IPS-18c (cell line): ENCODE data around the gene MSN.

Experiments used
- H3K4me3 ChIP-seq: 2 replicates; pipeline ENCODE4 v1.7.0; 2013; ENCODE audit warnings: low read depth, mild to moderate bottlenecking, low read length, moderate library complexity; ENCODE audit not compliant: insufficient read depth
- H3K9me3 ChIP-seq: one replicate; pipeline ENCODE4 v1.6.1; 2013; ENCODE audit warnings: mild to moderate bottlenecking, low read length, moderate library complexity; ENCODE audit not compliant: control insufficient read depth, insufficient read depth

The MSN gene

DNA sequence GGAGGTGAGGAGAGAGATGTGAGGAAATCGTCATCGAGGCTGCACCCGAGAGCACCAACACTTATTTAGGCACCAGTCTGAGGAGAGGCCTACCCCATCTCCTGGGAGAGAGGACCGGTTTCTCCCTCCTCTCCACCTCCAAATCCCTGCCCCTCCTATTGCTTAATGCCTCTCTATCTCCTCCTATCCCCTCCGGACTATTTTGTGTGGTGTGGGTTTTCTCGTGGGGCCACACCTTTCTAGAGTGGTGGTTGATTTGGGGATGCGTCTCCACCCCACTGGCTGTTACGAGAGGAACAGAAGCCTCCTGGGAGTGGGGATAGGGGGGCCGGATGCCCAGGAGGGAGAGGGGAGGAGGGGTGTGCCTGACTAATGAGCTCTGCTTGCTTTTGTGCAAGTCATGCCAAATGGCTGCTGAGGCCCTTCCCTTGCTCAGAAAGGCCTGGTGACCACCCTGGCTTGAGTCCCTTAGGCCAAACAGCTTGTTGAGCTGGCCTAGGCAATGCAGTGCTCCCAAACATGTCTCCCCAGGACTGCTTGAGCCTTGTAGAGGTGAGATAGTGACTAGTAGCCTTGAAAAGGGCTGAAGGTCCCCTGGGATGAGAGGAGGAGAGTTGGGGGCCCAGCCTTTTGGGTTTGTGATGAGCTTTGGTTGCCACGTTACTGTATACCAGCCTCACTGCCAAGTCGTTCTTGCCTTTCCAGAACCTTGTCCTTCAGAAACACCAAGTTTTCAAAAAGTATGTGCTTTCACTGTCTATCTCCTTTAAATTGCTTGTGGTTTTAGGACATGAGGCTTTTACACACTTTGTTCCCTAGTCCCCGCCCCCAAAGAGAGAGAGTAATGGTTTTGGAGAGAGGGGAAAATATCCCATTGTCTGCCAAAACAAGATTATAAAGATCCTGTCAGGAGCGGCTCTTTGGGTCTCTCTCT, 1.2 kb downstream of the MSN start:
- H3K9me3 ChIP-seq: peaks cover 18% of the 10 kb centered on the region
- peak overlapping the region; percentile 63 for H3K4me3 ChIP-seq

DNA sequence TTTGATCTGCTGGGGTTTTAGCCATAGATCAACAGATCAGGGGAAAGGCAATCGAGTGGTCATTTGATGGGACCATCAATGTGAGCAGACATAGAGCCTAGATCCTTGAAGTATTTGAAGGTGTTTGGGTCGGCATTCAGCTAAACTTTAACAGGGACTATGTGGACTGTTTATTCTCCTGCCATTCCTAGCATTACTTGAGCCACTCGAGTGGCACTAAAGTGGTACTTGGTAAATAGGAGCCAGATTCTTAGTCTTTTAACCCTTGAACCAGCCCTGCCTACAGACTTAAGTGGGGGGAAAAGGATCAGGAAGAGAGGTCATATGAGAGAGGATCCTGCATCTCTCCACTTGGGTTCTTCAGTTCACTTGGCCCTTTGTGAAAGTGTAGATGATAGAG, 3.8 kb downstream of the MSN start:
- Histone ChIP-seq H3K4me3 (no peak overlapping the region), H3K9me3 (peaks cover 14% of the 10 kb centered on the region)

DNA sequence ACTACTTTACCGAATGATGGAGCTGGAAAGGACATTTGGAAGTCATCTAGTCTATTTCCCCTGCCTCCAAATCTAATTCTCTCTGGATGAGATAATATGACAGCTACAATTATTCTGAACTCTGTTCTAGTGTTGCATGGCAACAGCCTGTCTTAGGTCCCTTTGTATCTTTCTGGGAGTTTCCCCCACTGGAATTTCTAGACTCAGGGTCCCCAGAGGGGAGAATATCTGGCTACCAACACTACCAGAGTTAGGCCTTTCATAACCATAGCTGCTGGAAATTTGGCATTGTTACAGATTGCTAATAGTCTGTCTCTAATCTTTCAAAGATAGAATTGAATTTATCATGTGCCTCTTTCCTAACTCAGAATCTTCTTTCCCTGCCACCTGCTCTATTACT, 4.5 kb downstream of the MSN start:
- Histone ChIP-seq H3K4me3 (no peak overlapping the region), H3K9me3 (peaks cover 11% of the 10 kb centered on the region)

DNA sequence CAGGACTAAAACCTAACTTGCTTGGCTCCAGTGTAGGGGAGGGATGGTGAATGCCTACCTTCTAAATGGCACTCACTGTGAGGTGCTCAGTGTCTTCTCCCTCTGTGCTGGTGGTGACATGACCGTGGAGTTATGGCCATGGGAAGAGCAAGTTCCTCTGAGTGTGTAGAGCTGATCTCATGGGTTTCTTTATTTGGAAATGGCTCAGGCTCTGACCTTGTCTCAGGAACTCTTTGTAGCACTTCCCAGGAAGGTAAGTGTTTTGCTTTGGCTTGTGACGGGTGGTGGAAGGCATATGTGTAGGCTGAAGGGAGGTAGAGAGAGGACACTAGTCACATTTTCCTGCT, 6.4 kb downstream of the MSN start:
- Histone ChIP-seq H3K4me3 (no peak overlapping the region), H3K9me3 (peaks cover 11% of the 10 kb centered on the region)

DNA sequence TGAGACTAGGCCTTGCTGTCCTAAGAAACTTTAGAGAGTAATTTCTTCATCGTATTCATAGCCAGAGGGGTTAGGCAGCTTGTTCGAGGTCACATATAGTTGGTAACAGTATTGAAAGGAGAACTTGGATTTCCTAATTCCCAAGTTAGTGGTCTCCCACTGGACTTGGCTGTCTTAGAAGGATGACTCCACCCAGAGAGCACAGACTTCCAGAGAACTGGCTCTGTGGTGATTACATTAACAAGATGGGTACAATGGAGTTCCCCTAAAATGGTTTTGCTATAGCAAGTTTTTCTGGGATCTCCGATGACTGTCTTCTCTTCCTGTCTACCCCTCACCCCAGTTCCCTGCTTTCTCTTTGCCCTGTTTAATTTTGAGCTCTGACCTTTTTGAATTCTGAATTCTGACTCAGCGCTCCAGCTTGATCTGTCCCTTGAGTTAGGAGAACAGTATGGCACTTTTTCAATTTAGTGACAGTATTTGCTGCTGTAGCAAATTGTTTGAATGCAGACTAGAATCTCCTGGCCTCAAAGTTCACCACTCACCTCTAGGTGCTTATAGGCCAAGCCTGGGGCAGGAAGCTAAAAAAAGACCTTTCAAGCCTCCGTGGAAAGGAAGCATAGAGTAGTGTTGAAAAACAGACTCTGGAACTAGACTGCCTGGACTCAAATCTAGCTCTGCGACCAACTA, 6.9 kb downstream of the MSN start:
- Histone ChIP-seq H3K4me3 (no peak overlapping the region), H3K9me3 (peaks cover 8% of the 10 kb centered on the region)

DNA sequence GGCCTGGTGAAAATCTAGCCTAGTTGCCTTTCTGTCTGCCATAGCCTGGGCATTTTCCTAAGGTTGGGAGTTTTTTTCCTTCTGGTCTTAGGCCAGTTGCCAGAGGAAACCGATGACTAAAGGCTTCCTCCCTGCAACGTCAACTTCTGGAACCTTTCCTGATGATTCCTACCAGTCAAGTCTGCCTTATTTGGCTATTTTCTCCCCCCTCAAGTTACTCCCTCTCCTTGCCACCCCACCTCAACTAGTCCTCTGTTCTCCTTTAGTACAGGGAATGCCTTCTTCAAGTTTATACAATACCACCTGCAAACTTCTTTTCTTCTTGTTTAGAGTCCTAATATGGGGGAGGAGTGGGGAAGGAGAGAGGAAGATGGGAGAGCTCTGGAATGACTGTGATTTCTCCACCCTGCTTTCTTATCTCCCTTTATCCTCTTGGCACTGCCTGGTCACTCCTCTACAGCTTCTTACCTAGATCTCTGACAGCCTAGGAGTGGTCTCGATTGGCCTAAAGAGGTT, 10.6 kb downstream of the MSN start:
- H3K9me3 ChIP-seq: peaks cover 6% of the 10 kb centered on the region
- no peak overlapping the region for H3K4me3 ChIP-seq

DNA sequence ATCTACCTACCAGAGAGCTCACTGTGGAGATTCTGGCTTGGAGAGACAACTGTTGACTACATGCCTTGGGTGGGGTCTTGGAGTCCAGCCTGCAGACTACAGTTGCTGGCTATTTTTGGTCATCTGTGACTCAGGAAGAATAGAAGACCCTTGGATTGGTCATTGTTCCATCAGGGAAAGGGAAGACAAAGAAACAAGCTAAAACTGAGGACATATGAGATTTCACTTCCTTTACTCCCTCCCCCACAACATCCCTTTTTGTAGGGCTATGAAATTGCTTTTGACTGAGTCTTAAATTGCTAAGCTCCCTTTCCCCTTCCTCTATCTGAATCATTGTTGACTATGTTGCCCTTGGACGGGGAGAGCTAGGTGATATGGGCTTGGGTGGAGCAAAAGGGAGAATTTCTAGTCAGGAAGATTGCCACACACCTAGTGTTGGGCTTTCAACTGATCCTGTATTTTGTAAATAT, 11.7 kb downstream of the MSN start:
- peaks cover 2% of the 10 kb centered on the region for H3K9me3 ChIP-seq
- H3K4me3 ChIP-seq: no peak overlapping the region

DNA sequence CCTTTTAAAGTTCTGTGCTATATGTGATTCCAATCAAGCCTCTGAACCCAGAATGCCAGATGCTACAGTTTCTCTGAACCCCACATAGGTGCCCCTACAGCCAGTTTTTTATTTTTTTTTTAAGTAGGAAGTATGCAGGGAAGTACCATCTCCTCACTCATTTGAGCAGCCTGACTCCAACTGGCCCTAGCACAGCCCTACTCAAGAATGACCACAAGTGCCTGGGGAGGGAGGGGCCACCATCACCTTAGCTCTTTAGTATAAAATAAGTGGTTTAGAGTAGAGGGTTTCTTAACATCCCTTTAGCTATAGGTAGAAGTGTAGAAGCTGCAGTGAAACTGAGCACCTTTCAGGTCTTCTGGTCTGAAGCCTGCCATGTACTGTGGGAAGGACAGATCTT, 14.4 kb downstream of the MSN start:
- Histone ChIP-seq H3K9me3 (peaks cover 2% of the 10 kb centered on the region), H3K4me3 (no peak overlapping the region)

DNA sequence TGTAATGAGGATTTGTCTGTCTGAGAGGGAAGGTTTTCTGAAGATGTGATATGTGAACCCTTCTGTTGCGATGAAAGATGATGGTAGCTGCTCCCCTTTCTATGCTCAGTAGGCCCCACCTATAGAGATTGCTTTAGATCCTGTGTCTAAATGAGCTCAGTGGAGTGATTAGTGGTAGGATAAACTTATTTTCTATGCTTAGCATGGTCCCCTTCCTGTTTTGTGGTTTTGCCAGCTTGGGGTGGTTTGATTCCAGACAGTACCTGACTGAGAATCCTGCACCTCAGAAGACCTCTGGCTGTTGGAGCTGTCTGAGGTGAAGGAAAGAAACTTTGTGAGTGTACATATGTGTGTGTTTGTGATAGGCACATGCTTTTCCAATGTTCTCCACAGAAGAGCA, 17.7 kb downstream of the MSN start:
- H3K9me3 ChIP-seq: peaks cover 7% of the 10 kb centered on the region
- H3K4me3 ChIP-seq: no peak overlapping the region

DNA sequence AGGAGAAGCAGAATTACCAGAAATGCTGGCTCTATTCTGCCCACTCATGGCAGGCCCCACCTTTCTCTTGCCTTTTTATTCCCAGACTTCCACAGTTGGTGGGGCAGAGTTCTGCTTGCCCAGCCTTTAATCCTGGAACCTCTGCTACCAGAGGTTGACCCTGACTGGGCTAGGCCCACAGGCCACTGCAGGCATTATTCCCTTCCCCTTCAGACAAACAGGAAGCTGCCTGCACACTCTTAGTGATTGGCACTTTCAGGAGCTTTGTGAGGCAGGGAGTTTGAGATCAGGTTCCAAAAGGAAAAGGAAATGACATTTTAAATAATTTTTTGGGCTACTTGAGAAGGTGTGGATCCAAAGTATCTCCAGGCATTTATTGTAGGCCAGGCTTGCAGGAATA, 18.8 kb downstream of the MSN start:
- H3K9me3 ChIP-seq: peaks cover 7% of the 10 kb centered on the region
- no peak overlapping the region for H3K4me3 ChIP-seq

DNA sequence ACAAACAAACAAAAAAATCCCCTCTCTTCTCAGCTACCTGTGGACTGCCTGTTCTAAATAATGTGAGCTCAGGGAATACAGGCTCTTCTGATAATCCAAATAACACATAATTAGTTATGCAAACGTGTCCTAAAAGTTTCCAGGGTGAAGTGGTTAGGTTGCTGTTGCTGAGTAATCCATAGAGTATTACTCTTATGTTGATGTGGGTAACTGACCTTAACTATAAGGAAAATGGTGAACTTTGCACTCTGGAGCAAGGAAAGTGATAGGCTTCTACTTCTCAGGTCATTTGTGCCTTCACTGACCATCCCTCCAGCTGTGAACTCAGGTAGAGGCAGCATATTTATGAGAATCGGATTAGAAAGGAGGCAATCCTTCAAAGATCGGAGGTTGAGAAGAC, 19.9 kb downstream of the MSN start:
- H3K9me3 ChIP-seq: peaks cover 9% of the 10 kb centered on the region

DNA sequence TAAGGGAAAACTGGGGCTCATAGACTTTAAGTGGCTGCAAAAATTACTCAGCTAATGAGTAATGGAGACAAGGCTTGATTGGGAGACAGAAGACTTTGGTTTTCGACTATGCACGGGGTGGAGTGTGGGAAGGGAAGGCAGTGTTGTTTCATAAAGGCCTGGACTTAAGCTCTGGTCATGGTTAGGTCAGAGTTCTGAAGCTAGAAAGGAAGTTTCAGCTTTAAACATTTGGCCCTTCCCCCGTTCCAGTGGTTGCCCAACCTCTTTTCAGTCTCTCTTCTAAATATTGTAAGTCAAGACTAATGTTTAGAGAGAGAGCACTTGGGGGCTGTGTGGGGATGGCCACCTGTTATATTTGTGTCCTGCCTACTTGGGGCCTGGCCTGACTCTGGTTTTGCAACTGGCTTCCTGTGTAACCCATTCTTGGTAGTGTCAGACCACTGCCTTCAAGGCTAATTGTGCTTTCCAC, 21.0 kb downstream of the MSN start:
- Histone ChIP-seq H3K9me3 (peaks cover 9% of the 10 kb centered on the region), H3K4me3 (no peak overlapping the region)

More for the DNA sequence above, 19.9 kb downstream of the MSN start:
- no peak overlapping the region for H3K4me3 ChIP-seq

DNA sequence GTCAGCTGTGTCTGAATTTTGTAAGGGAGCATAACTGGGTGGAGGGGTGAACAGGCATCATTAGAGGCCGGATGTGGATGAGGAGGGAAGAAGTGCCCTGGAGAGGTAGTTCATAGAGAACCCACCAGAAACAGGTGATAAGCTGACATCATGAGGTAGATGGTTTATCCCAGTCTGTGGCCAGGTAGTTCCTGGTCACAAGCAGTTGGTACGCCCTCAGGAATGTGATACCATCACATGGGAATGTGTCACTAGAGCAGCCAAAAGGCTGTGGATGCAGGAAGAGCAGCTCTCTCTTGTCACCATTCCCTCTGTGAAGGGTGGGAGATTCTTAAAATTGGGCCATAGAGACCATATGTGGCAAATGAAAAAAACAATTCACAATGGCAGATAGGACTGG, 21.9 kb downstream of the MSN start:
- H3K9me3 ChIP-seq: peaks cover 9% of the 10 kb centered on the region
- H3K4me3 ChIP-seq: no peak overlapping the region

DNA sequence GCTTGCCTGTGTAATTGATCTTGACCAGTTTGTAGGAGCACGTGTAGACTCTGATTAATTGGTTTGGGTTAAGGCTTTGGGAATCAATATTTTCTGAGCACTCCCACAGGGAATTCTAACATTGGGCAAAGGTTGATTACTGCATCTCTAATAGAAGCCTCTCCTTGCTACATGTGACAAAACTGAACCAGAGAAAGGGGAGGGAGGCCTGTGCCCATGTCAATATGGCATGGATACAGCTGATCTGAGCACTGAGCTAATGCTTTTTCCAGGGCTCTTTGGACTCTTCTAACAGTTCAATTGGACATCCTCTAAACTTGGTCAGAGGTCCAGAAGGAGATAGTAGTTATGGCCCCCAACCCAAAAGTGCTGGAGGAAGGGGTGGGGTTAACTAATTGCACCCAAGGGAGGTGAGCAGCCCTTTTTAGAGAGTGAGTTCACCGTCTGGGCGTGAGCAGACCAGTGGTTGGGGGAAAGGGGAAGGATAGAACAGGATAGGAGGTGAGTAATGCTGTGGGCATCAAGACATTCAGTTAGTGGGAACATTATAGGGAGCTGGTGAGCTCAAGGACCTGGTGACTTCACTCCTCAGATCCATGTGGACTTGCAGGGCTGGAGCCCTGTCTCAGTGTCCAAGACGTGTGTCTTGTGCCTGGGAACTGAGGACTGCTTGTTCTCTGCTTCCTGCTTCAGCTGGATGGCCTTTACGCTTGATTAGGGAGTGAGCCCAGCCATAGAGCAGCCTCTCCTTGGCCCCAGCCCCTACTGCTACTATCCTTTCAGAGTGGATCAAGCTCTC, 22.8 kb downstream of the MSN start:
- Histone ChIP-seq H3K9me3 (peaks cover 13% of the 10 kb centered on the region), H3K4me3 (no peak overlapping the region)

DNA sequence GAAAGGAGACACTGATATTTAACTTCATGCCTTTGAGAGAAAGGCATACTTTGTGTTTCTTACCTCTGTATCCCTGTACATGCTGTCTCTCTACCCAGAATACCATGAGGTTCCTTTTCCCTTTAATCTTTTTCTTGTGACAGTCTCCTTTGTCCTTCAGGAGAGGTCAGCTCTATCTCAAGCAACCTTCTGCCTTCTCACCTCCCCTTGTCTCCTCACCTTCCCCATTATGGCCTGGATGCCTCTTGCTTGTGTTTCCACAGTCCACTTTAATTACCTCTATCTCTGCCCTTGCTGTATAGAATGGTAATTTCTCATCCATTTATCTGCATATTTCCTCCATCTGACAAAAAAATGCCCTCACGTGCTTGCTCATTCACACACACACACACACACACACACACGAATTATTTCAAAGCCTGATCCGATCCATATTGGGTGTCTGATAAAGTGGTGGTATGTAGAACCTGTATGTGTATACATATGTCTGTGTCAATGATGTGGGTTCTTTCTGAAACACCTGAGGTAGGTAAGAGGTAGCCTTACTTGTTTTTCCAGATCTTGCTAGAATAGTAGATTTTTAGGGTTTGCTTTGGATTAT, 28.5 kb downstream of the MSN start:
- H3K4me3 ChIP-seq: no peak overlapping the region
- peaks cover 12% of the 10 kb centered on the region for H3K9me3 ChIP-seq

DNA sequence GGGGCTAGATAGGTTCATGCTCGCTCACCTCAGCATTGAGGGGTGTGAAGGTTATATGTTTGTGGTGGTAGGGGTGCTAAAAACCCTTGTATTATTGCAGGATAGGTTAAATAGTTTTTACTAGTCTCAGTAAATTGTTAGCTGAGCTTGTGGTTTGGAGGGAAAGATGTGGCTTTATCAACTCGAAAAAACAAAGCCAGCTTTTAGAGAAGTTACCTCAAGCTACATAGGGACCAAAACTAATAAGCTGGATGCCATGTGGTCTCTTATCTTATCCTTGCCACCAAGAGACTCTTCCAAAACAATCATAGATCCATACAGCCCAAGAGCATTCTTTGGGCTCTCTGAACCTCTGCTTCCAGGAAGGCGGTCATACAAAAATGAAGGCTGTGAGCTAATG, 29.2 kb downstream of the MSN start:
- Histone ChIP-seq H3K4me3 (no peak overlapping the region), H3K9me3 (peaks cover 12% of the 10 kb centered on the region)

DNA sequence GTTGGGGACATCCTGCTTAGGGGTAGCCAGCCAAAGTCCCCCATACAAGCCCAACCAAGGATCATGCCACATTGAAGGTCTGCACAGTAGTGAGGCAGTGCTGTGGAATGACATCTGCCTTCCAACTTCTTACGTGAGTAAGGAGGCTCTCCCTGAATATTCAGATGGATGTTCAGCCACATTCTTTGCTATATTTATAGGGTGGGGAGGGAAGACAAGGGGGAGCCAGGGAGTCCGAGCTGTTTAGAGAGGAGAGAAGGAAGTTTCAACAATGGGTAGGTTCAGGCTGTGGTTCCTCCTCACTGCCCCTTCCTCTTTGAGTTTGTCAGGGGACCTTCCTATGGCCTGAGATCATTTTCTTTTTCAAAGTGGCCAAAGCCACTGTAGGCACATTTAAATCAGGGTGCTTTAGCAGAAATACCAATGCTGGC, 29.8 kb downstream of the MSN start:
- no peak overlapping the region for H3K4me3 ChIP-seq
- peaks cover 10% of the 10 kb centered on the region for H3K9me3 ChIP-seq
